A172 (cell line): ENCODE data around the gene STX18. TPM values are rescaled to one million over a fixed set of nuclear protein-coding genes. Genes with fewer than 3 reads are reported as not detected.
"Not testable (repeated sequence)": the region's sequence is repeated elsewhere in the genome, so short reads cannot be mapped to it uniquely, and the experiment has no call there.

Source experiments
- DNase-seq: peaks from one replicate; pipeline ENCODE4 v3.0.0-alpha.2; 2015; ENCODE audit warnings: low spot score
- total RNA-seq: library from RNA; depleted of rRNA; stranded (reverse); fragments of >200 nt; shearing (Covaris generic); gene quantifications from 2 replicates; pipeline ENCODE4 v1.2.3, GENCODE V29; 2014

Gene STX18
- total RNA-seq, 1 experiment from 2014 or later, result 43.8 TPM

DNA sequence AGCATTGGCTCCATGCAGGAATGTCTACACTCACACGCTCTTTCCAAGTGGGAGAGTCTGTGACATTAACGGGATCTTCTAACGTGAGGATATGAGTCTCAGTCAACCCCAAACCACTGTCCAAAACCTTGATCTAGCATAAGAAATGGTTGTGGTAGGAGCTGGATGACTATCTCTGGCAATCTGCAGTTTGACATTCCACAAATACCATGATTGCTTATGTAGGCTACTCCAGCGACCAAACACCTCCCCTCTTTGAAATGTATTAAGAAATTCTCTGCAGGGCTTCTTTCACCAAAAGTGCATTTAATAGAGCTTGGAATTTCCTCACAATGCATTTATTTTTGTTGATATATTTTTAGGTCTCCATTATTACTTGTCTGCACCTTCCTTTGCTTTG is 14.1 kb upstream of the STX18 start:
- peak; percentile 81 for DNase-seq

DNA sequence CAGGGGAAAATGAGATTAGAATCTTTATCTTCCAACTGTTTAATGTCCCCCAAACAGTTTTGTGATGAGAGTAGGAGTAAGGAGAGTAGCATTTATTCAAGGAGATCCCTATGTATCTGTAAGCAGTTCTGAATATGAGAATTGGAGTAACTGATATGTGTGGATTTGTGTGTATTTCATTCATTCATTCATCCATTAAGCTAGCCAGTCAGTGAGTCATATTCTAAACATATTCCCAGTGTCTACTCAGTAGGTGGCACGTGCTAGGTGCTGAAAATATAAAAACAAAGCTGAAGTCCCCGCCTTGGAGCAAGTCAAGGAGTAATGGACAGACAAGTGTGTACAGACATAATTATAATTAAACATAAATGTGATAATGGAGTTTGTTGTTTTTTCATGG is 12.4 kb upstream of the STX18 start:
- DNase-seq, result peak; percentile 44

- DNase-seq, result not testable (repeated sequence)
Observed at GRCh38 chr4:4552042-4552441, 10.2 kb upstream of the STX18 start.

GRCh38 chr4:4550161-4550560 is 8.3 kb upstream of the STX18 start:
- not testable (repeated sequence) for DNase-seq

- peak; percentile 77 for DNase-seq
Observed at GRCh38 chr4:4549534-4549933, 7.7 kb upstream of the STX18 start.

DNA sequence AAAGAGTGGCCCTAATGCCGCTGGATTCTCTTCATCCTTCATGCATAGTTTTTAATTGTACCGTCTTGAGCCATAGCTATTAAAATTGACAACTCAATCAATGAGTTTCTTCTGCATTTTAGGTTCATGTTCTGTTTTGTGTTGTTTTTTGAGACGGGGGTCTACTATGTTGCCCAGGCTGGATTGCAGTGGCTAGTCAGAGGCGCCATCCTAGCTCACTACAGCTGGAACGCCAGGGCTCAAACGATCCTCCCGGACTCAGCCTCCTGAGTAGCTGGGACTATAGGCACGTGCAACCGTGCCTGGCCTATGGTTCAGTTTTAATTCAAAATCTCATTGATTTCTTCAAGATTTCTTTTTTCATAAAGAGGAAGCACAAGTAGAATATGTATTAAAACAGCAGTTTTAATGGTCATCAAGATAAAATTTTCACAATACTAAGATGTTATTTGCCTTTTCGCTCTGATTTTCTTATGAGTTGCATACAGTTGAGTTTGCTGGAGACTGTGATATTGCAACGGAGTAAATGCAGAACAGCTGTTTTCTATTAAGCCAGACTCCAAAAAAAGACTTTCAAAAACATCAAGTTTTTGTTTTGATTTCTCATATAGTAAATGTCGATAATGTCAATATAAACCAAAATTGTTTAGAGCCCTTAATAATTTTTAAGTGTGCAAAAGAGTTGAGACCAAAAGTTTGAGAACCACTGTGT is 1.1 kb upstream of the STX18 start:
- no peak for DNase-seq

DNA sequence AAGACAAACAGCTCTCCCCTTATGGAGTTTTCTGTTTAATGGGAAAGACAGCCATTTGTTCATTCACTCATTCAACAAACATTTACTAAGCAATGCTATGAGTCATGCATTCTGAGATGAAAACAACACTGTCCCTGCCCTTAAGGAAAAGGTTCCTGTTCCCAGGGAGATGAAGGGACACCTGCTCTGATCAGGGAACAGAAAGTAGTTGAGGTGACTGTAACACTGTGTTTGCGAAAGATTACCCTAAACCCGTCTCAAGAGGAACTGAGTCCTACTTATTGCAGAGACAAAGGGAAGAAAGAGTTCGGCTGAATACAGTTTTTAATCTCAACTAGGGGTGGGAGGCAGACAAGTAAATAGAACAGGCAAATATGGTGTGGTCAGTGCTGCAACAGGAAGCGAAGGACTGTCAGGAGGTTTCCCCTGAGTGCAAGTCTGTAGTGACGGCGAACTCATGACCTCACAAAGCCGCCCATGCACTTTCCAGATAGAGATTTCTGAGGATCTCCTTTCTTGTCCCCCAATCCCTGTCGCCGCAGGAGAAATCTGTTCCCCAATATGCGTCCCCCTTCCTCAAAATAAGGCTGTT is 712 bp downstream of the STX18 start:
- DNase-seq, result peak; percentile 38

DNA sequence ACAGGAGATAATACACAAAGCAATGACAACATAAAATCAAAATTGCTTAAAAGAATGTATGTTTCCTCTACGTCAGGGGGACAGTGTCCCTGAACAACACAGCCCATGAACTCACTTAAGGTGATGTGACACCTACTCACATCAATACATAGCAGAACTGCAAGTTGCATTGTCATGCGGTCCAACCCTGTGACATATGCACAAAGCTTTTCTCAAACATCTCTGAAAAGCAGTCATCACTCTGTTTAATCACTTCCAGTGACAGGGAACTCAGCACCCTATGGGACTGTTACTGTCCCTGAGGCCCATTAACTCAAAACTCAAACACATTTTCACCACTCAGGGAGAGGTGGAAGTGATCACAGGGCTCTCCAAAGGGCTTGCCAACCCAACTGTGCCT is 2.4 kb downstream of the STX18 start:
- no peak for DNase-seq

- DNase-seq, result no peak
Observed at GRCh38 chr4:4535590-4535989, 6.3 kb downstream of the STX18 start.

- no peak for DNase-seq
Observed at GRCh38 chr4:4534515-4535145, 7.2 kb downstream of the STX18 start.

- DNase-seq, result no peak
Observed at GRCh38 chr4:4533461-4534169, 8.2 kb downstream of the STX18 start.

- DNase-seq, result no peak
Observed at GRCh38 chr4:4532371-4533154, 9.3 kb downstream of the STX18 start.

- no peak for DNase-seq
Observed at GRCh38 chr4:4529392-4529791, 12.5 kb downstream of the STX18 start.

DNA sequence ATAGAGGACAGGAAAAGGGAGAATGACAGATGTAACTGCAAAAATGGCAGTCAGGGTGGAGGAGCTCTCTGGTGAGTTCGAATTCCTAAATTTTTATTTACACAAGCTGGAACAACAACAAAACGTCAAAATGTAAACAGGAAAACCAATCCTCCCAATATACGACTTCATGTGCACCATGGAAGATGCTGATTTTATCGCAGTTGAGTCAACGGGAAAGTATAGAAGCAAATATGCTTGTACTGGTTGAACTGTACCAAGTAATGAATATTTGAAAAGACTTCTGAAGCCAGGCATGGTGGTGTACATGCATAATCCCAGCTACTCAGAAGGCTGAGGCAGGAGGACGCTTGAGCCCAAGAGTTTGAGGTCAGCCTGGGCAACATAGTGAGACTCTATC is 15.4 kb downstream of the STX18 start:
- no peak for DNase-seq

- DNase-seq, result no peak
Observed at GRCh38 chr4:4524364-4524763, 17.5 kb downstream of the STX18 start.

DNA sequence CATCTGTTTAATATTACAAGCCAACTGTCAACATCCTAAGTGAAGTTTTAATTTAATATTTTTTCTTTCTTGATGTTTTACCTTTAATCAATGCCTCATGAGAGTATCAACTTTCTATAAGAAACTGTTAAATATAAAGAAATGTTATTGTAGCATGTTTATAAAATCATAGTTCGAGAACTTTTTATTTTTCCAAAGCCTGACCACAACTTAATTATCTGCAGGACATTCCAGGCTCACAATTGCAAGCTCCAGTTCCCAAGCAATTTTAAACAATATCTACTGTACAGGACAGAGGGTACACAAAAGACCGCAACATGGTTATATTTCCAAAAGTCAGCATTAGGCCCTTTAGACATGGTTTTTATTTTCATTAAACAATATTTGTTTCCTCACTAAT is 20.1 kb downstream of the STX18 start:
- no peak for DNase-seq

- DNase-seq, result no peak
Observed at GRCh38 chr4:4521136-4521535, 20.7 kb downstream of the STX18 start.

DNA sequence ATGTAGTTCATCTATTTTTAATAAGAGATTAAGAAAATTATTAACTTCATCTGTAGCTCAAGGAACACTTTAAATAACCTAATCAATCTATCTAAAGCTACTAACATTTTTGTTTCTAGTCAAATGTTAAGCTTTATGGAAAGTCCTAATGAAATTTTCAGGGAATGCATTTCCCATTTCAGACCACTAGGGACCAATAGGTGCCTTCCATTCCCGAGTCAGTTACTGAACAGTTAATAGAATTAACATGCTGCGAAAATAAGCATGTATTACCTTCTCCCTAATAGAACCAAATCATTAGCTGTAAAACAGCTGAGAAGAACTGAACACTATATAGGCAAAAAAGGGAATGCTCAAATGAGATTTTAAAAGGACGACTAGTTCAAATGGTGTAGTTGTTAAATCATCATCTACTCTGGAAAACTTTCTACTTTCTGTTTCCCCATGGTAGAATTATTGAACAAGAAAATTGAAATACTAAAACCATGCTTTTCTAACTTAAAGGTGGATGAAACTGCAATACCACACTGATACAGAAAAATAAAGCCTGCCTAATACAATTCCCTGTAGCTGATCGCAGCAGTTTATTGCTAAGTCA is 22.5 kb downstream of the STX18 start:
- DNase-seq, result peak; percentile 19

DNA sequence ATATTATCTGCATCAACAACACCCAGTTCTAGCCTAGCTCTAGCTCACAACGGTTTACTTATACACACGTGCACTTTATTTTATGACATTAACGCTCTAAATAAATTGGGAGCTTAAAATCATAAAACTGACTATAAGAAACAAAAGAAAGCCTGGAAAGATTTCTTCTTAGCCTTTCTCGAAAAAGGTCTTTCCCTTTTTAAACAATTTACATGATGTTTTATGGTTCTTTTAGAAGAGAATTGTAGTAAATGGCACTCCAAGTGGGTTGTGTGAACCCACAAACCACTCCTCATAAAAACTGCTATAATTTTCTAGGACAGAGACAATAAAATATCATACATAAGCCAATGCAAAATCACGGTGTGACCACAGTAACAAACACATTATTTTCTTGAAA is 23.1 kb downstream of the STX18 start:
- DNase-seq, result no peak

DNA sequence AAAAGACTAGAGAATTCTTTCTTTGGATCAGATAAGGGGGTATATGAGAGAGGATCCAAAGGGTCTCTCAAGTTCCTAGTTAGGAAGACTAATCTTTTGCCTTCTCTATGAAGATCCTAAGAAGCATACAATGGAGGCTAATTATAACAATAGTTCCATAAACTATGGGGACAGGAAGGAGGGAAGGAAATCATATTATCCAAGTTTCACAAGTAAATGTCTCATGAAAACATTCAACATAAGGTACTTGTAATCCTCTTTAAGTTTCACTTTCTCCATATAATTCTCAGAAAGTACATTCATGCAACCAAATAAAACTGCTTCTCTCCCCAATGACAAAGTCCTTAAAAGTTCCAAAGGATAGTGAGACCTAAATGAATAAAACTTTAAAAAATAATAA is 27.1 kb downstream of the STX18 start:
- DNase-seq, result no peak

- no peak for DNase-seq
Observed at GRCh38 chr4:4512282-4512681, 29.6 kb downstream of the STX18 start.
